SK-N-MC (cell line): ENCODE measurements around the gene PISD.

Experiments used
- DNase-seq: peaks from one replicate; pipeline ENCODE4 v3.0.0-alpha.2; 2011; ENCODE audit warnings: low read depth, low spot score
- H3K27ac ChIP-seq: fragments of 200-600 bp; sonication (generic); 2 replicates; pipeline ENCODE4 v1.5.1; 2016; ENCODE audit warnings: mixed run types
- H3K36me3 ChIP-seq: fragments of 200-600 bp; sonication (generic); 2 replicates; pipeline ENCODE4 v1.6.1; 2017; ENCODE audit warnings: antibody characterized with exemption, low read length, mixed read lengths; ENCODE audit not compliant: insufficient read depth
- H3K4me3 ChIP-seq: fragments of 200-600 bp; sonication (generic); 2 replicates; pipeline ENCODE4 v1.5.1; 2016
- H3K9ac ChIP-seq: fragments of 200-600 bp; sonication (generic); 2 replicates; pipeline ENCODE4 v1.8.0; 2017; ENCODE audit warnings: mixed run types, mixed read lengths; ENCODE audit not compliant: insufficient read length
- H3K9me3 ChIP-seq: fragments of 200-600 bp; sonication (generic); 2 replicates; pipeline ENCODE4 v1.6.1; 2017; ENCODE audit warnings: low read depth, mild to moderate bottlenecking, antibody characterized with exemption, low read length, moderate library complexity, mixed read lengths
- EZH2 ChIP-seq: fragments of 200-600 bp; sonication (generic); IDR thresholded peaks from one replicate; pipeline ENCODE4 v1.6.1; 2017; ENCODE audit warnings: antibody characterized with exemption
- FOXP2 ChIP-seq: optimal IDR thresholded peaks from 2 replicates; pipeline ENCODE3; 2011; ENCODE audit warnings: mild to moderate bottlenecking, moderate library complexity; ENCODE audit not compliant: insufficient read depth; ENCODE audit errors: extremely low read length, control extremely low read depth
- POLR2AphosphoS5 ChIP-seq: IDR thresholded peaks from 2 replicates; pipeline ENCODE4 v1.6.1; 2012; ENCODE audit warnings: mild to moderate bottlenecking, low read depth, low read length, borderline replicate concordance

PISD gene

GRCh38 chr22:31625257-31625640, 36.8 kb downstream of the PISD start:
- no peak overlapping the region for H3K9ac ChIP-seq
- H3K4me3 ChIP-seq, result no peak overlapping the region
- no peak overlapping the region for H3K27ac ChIP-seq
- TF ChIP-seq POLR2AphosphoS5, result no peak
- TF ChIP-seq FOXP2, result no peak
- TF ChIP-seq EZH2, result no peak
- DNase-seq, result no peak
- no peaks in the 10 kb centered on the region for H3K9me3 ChIP-seq
- peaks cover 5% of the 10 kb centered on the region; the same call in 1 of the 2 replicates for H3K36me3 ChIP-seq

GRCh38 chr22:31623592-31624304, 38.3 kb downstream of the PISD start:
- no peak for DNase-seq
- no peak overlapping the region for H3K27ac ChIP-seq
- no peaks in the 10 kb centered on the region for H3K9me3 ChIP-seq
- no peak for TF ChIP-seq FOXP2
- TF ChIP-seq EZH2, result no peak
- no peak for TF ChIP-seq POLR2AphosphoS5
- H3K4me3 ChIP-seq, result no peak overlapping the region
- H3K9ac ChIP-seq, result no peak overlapping the region
- H3K36me3 ChIP-seq, result peaks cover 7% of the 10 kb centered on the region; the same call in 1 of the 2 replicates

DNA sequence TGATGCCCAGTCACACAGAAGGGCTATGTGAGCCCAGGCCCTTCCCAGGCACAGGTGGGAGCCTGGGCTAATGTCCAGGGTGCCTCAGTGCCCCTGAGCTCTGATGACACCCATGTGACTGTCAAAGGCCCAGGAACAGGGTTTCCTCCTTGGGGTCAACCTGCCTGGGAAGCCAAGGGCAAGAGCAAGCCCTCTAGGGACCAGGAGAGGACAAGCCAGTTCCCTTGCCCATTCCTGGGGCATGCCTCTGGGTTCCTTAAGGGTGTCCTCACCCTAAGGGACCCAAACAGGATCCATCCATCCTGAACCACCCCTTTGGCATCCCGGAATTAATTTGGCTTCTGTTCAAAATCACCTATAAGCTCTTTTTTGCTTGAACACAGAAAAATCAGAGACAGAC, 39.0 kb downstream of the PISD start:
- no peak overlapping the region for H3K27ac ChIP-seq
- peaks cover 9% of the 10 kb centered on the region; the same call in 1 of the 2 replicates for H3K36me3 ChIP-seq
- no peaks in the 10 kb centered on the region for H3K9me3 ChIP-seq
- TF ChIP-seq POLR2AphosphoS5 (no peak), EZH2 (no peak), FOXP2 (no peak)
- no peak for DNase-seq
- H3K9ac ChIP-seq, result no peak overlapping the region
- H3K4me3 ChIP-seq, result no peak overlapping the region

GRCh38 chr22:31621507-31622124, 40.4 kb downstream of the PISD start:
- no peak for DNase-seq
- Histone ChIP-seq H3K4me3 (no peak overlapping the region), H3K9ac (no peak overlapping the region), H3K36me3 (peaks cover 9% of the 10 kb centered on the region; the same call in 1 of the 2 replicates), H3K27ac (peak overlapping the region; percentile 54; the same call in 1 of the 2 replicates), H3K9me3 (no peaks in the 10 kb centered on the region)
- TF ChIP-seq EZH2, result no peak
- TF ChIP-seq FOXP2, result no peak
- no peak for TF ChIP-seq POLR2AphosphoS5

GRCh38 chr22:31620756-31621480, 41.1 kb downstream of the PISD start:
- H3K4me3 ChIP-seq, result no peak overlapping the region
- no peak for TF ChIP-seq POLR2AphosphoS5
- no peak for TF ChIP-seq FOXP2
- TF ChIP-seq EZH2, result no peak
- no peaks in the 10 kb centered on the region for H3K9me3 ChIP-seq
- DNase-seq, result no peak
- H3K9ac ChIP-seq, result no peak overlapping the region
- peaks cover 9% of the 10 kb centered on the region; the same call in 1 of the 2 replicates for H3K36me3 ChIP-seq
- no peak overlapping the region for H3K27ac ChIP-seq

DNA sequence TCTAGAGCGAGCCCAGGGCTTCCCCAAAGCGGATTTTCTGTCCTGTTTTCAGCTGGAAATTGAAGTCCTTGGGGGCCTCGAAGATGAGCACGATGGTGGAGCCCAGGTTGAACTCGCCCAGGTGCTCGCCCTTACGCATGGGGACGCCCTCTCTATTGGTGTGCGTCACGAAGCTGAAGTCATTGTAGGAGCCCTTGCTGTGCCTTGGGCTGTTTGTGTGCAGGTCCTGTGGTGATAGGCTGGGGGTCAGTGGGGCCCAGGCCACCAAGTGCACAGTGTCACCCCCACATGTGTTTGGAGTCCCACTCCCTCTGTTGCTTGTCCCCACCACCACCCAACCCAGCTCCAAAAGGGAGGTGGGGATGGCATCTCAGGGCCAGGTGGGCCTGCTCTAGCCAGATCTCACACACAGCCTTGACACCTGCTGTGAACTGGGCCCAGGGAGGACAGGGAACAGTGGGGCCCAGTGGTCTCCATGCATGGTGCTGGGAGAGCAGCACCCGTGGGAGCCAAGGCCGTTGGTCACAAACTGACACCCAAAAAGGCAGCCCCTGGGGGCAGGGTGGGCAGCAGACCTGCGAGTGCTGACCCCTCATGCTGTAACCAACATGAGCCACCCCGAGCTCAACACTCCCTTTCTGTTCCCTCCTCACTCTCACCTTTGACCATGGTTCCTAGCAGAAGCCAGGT, 42.3 kb downstream of the PISD start:
- TF ChIP-seq POLR2AphosphoS5 (no peak), FOXP2 (no peak), EZH2 (no peak)
- 0 out of 2 replicates have a peak overlapping the region, but pooled peaks have one; percentile 19 for H3K27ac ChIP-seq
- H3K4me3 ChIP-seq, result no peak overlapping the region
- H3K9me3 ChIP-seq, result no peaks in the 10 kb centered on the region
- H3K36me3 ChIP-seq, result peaks cover 9% of the 10 kb centered on the region; the same call in 1 of the 2 replicates
- no peak for DNase-seq
- H3K9ac ChIP-seq, result no peak overlapping the region

- DNase-seq, result no peak
- Histone ChIP-seq H3K36me3 (peaks cover 9% of the 10 kb centered on the region; the same call in 1 of the 2 replicates), H3K4me3 (no peak overlapping the region), H3K9ac (no peak overlapping the region), H3K9me3 (no peaks in the 10 kb centered on the region), H3K27ac (no peak overlapping the region)
- no peak for TF ChIP-seq EZH2
- no peak for TF ChIP-seq FOXP2
- TF ChIP-seq POLR2AphosphoS5, result no peak
These were observed 43.4 kb downstream of the PISD start for GRCh38 chr22:31618471-31619176.
